Liver (tissue), 9 donors: ENCODE data around the gene ARPC5. TPM values are rescaled to one million over a fixed set of nuclear protein-coding genes. Genes with fewer than 3 reads are reported as not detected.

Experiments
- DNase-seq: peaks from one replicate; pipeline ENCODE4 v3.0.0-alpha.2; 2017; ENCODE audit warnings: low spot score
- H3K27ac ChIP-seq, 2 donors: one replicate each; pipeline ENCODE4 v1.7.0; 2013; ENCODE audit warnings: inconsistent platforms in 2 of 2, low read length in 2 of 2, control low read depth in 1 of 2, low read depth in 1 of 2, mild to moderate bottlenecking in 1 of 2
- H3K27me3 ChIP-seq, 4 donors: one replicate each; pipeline versions ENCODE4 v1.6.1 to v1.7.0; 2013; ENCODE audit warnings: low read length in 3 of 4, inconsistent platforms in 1 of 4, mild to moderate bottlenecking in 1 of 4, moderate library complexity in 1 of 4; ENCODE audit not compliant: control insufficient read depth in 4 of 4, insufficient read depth in 4 of 4
- H3K36me3 ChIP-seq, 4 donors: one replicate each; pipeline versions ENCODE4 v1.6.1 to v1.7.0; 2013; ENCODE audit warnings: low read length in 3 of 4, mild to moderate bottlenecking in 3 of 4, low read depth in 1 of 4, moderate library complexity in 1 of 4; ENCODE audit not compliant: control insufficient read depth in 4 of 4, insufficient read depth in 3 of 4
- H3K4me1 ChIP-seq, 4 donors: one replicate each; pipeline versions ENCODE4 v1.6.1 to v1.7.0; 2013; ENCODE audit warnings: low read length in 3 of 4, mild to moderate bottlenecking in 3 of 4, moderate library complexity in 1 of 4; ENCODE audit not compliant: control insufficient read depth in 4 of 4, insufficient read depth in 4 of 4
- H3K4me3 ChIP-seq, 3 donors: one replicate each; pipeline versions ENCODE4 v1.6.1 to v1.7.0; 2013; ENCODE audit warnings: low read length in 3 of 3, control low read depth in 1 of 3, low read depth in 1 of 3, mild to moderate bottlenecking in 1 of 3
- H3K9ac ChIP-seq, 2 donors: one replicate each; pipeline ENCODE4 v1.7.0; 2013; ENCODE audit warnings: low read length in 2 of 2, mild to moderate bottlenecking in 2 of 2, moderate library complexity in 2 of 2, control low read depth in 1 of 2, low read depth in 1 of 2
- H3K9me3 ChIP-seq, 4 donors: one replicate each; pipeline versions ENCODE4 v1.6.1 to v1.7.0; 2013; ENCODE audit warnings: low read length in 3 of 4; ENCODE audit not compliant: control insufficient read depth in 4 of 4
- EGR1 ChIP-seq, 2 donors: IDR thresholded peaks; 2 replicates each; pipeline ENCODE4 v1.6.1; 2016 to 2018; ENCODE audit warnings: antibody characterized with exemption in 2 of 2, low read depth in 2 of 2
- HNF4G ChIP-seq: IDR thresholded peaks from 2 replicates; pipeline ENCODE4 v1.6.1; 2016; ENCODE audit warnings: antibody characterized with exemption
- JUND ChIP-seq, 2 donors: IDR thresholded peaks; 2 replicates each; pipeline ENCODE4 v1.6.1; 2016; ENCODE audit warnings: antibody characterized with exemption in 2 of 2
- NR2F2 ChIP-seq: IDR thresholded peaks from 2 replicates; pipeline ENCODE4 v1.6.1; 2016; ENCODE audit warnings: antibody characterized with exemption
- RAD21 ChIP-seq, 2 donors: IDR thresholded peaks; 2 replicates each; pipeline ENCODE4 v1.6.1; 2016; ENCODE audit warnings: antibody characterized with exemption in 2 of 2, mild to moderate bottlenecking in 2 of 2
- TAF1 ChIP-seq: conservative IDR thresholded peaks from 2 replicates; pipeline ENCODE4 v1.6.1; 2016; ENCODE audit warnings: antibody characterized with exemption, mild to moderate bottlenecking
- WGBS: extraction: QIAGEN DNeasy Blood & Tissue Kit; methylation state at CpG from one replicate; pipeline ENCODE4 v1.1.7; 2013; 5-methylcytosine and 5-hydroxymethylcytosine counted together
- polyA plus RNA-seq, 2 donors: library from polyadenylated mRNA; stranded (reverse) in 1 of 2; unstranded in 1 of 2; fragments of 200-250 nt in 1 of 2; fragments of >200 nt in 1 of 2; fragmentation: Nextera tagmentation in 1 of 2; extraction: Ambion mirVana in 1 of 2; gene quantifications; one replicate each; pipeline versions ENCODE4 v1.2.1 to v1.2.3, GENCODE V29; 2013 to 2015
- total RNA-seq, 2 donors: library from RNA; depleted of rRNA; stranded (reverse); fragments of >200 nt; gene quantifications; one replicate each; pipeline ENCODE4 v1.2.3, GENCODE V29; 2014
- TF ChIP-seq, protein P1 (sequence below): IDR thresholded peaks from 2 replicates; pipeline ENCODE4 v1.6.1; 2016; ENCODE audit warnings: antibody characterized with exemption
- TF ChIP-seq, protein P2 (sequence below): fragments of 150-350 bp; IDR thresholded peaks from 2 replicates; pipeline ENCODE4 v1.5.1; 2017; ENCODE audit warnings: improper control_type of control experiment, low read depth, low read length; ENCODE audit not compliant: missing input control
- TF ChIP-seq, protein P3 (sequence below): IDR thresholded peaks from 2 replicates; pipeline ENCODE4 v1.6.1; 2016; ENCODE audit warnings: antibody characterized with exemption, mild to moderate bottlenecking
- donor health status: healthy.
- donor health status: healthy.
- donor health status: healthy.
- donor health status: healthy.
- donor health status: healthy.

The ARPC5 gene
- total and polyA plus RNA-seq, 4 donors: 34.9 to 67.0 (median 54.3) TPM

DNA sequence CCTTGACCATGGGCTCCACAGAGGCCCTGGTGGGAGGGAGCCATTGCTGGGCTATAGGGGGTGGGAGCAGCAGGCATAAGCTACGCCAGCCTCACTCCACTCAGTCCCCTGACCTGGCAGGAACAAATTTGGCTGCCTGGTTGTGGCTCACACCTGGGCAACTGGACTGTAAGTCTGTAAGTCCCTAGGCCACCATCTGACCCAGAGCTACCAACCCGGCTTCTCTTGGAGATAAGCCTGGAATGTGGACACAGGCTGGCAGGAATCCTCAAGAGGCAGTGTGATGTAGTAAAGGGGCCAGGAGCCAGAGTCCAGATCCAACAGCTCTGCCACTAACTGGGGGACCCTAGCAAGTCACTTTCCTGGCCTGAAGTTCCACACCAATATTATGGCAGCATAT is 56.7 kb downstream of the ARPC5 start:
- peaks cover 0 to 3% (median 0%) of the 10 kb centered on the region in 4 donors for H3K4me1 ChIP-seq
- H3K9ac ChIP-seq: no peak overlapping the region
- H3K9me3 ChIP-seq: no peaks in the 10 kb centered on the region
- no peak overlapping the region for H3K27ac ChIP-seq
- no peak overlapping the region for H3K4me3 ChIP-seq
- TF ChIP-seq EGR1 (IDR thresholded peaks at IDR 0.05; ENCODE audit: low read depth in 2 of 2) (no peak), HNF4G (no peak), RAD21 (IDR thresholded peaks at IDR 0.05) (no peak), TAF1 (no peak), NR2F2 (no peak)
- TF ChIP-seq, protein P1, sequence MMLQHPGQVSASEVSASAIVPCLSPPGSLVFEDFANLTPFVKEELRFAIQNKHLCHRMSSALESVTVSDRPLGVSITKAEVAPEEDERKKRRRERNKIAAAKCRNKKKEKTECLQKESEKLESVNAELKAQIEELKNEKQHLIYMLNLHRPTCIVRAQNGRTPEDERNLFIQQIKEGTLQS: no peak
- no peaks in the 10 kb centered on the region for H3K36me3 ChIP-seq
- DNase-seq: no peak
- H3K27me3 ChIP-seq: no peaks in the 10 kb centered on the region
- 91% methylated on average over 2 of the region's 2 CpGs for WGBS

DNA sequence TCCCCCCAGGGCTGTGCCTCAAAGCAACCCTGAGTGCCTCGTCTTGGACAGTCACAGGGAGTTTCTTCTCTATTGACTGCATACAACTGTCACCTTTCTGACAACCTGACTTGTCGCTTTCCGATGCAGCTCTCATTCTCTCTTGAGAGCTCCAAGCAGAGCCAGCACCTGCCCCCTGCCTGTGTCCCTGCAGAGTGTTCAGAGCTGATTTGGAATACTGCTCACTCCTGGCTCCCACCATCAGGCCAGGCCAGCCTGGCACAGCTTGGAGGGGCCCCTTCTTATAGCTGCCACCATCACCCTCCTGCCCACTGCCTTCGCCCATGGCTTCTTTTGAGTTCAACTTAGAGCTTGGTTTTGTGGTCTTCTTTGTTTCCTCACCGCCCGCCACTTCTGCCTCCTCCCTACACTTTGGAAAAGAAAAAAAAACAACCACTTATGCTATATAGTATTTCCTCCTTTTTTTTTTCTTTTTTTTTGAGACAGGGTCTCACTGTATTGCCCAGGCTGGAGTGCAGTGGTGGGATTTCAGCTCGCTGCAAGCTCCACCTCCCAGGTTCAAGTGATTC is 57.6 kb downstream of the ARPC5 start:
- 93% methylated on average over 7 of the region's 7 CpGs for WGBS
- Histone ChIP-seq H3K9ac (no peak overlapping the region), H3K4me1 (peaks cover 0 to 3% (median 0%) of the 10 kb centered on the region in 4 donors), H3K4me3 (no peak overlapping the region), H3K27me3 (no peaks in the 10 kb centered on the region), H3K27ac (no peak overlapping the region), H3K36me3 (no peaks in the 10 kb centered on the region), H3K9me3 (no peaks in the 10 kb centered on the region)
- no peak for DNase-seq
- TF ChIP-seq TAF1 (no peak), JUND (IDR thresholded peaks at IDR 0.05) (no peak)
- TF ChIP-seq, protein P2, sequence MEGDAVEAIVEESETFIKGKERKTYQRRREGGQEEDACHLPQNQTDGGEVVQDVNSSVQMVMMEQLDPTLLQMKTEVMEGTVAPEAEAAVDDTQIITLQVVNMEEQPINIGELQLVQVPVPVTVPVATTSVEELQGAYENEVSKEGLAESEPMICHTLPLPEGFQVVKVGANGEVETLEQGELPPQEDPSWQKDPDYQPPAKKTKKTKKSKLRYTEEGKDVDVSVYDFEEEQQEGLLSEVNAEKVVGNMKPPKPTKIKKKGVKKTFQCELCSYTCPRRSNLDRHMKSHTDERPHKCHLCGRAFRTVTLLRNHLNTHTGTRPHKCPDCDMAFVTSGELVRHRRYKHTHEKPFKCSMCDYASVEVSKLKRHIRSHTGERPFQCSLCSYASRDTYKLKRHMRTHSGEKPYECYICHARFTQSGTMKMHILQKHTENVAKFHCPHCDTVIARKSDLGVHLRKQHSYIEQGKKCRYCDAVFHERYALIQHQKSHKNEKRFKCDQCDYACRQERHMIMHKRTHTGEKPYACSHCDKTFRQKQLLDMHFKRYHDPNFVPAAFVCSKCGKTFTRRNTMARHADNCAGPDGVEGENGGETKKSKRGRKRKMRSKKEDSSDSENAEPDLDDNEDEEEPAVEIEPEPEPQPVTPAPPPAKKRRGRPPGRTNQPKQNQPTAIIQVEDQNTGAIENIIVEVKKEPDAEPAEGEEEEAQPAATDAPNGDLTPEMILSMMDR: no peak

DNA sequence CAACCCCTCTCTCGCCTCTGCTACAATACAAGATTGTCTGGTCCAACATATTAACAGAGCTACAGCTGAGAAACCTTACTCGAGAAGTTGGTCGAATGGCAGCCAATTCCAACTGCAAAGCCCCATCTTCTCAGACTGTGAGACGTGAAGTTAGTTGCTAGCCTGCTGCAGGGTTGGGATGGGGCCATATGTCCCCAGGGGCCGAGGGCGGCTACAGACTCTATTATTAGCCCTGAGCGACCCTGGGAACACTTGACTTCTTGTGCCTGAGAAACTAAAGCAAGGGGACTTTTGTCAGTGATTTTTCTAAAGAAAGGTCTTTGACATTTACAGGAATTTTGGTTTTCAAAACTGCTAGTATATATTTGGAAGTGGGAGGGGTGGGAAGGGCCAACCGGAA is 59.0 kb downstream of the ARPC5 start:
- H3K27ac ChIP-seq: no peak overlapping the region

DNA sequence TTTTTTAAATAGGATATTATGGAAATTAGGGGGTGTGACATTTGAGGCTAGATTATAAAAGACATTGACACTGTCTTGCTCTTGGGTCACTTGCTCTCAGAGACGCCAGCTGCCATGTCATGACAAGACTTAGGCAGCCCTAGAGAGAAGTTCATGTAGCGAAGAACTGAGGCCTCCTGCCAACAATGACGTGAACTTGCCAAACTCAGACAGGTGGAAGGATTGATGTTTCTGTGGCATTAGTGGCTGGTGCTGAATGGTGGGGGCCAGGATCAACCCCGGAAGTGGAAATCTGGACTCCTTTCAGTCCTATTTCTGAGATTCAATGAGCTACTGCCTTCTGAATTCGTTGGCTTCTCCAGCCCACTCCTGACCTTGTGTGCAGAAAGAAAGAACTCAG is 60.0 kb downstream of the ARPC5 start:
- no peak overlapping the region for H3K4me3 ChIP-seq
- H3K9me3 ChIP-seq: no peaks in the 10 kb centered on the region
- no peak overlapping the region for H3K27ac ChIP-seq
- TF ChIP-seq, protein P1: no peak
- TF ChIP-seq JUND (IDR thresholded peaks at IDR 0.05): no peak
- TF ChIP-seq, protein P3, sequence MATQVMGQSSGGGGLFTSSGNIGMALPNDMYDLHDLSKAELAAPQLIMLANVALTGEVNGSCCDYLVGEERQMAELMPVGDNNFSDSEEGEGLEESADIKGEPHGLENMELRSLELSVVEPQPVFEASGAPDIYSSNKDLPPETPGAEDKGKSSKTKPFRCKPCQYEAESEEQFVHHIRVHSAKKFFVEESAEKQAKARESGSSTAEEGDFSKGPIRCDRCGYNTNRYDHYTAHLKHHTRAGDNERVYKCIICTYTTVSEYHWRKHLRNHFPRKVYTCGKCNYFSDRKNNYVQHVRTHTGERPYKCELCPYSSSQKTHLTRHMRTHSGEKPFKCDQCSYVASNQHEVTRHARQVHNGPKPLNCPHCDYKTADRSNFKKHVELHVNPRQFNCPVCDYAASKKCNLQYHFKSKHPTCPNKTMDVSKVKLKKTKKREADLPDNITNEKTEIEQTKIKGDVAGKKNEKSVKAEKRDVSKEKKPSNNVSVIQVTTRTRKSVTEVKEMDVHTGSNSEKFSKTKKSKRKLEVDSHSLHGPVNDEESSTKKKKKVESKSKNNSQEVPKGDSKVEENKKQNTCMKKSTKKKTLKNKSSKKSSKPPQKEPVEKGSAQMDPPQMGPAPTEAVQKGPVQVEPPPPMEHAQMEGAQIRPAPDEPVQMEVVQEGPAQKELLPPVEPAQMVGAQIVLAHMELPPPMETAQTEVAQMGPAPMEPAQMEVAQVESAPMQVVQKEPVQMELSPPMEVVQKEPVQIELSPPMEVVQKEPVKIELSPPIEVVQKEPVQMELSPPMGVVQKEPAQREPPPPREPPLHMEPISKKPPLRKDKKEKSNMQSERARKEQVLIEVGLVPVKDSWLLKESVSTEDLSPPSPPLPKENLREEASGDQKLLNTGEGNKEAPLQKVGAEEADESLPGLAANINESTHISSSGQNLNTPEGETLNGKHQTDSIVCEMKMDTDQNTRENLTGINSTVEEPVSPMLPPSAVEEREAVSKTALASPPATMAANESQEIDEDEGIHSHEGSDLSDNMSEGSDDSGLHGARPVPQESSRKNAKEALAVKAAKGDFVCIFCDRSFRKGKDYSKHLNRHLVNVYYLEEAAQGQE: no peak
- H3K36me3 ChIP-seq: no peaks in the 10 kb centered on the region
- H3K27me3 ChIP-seq: no peaks in the 10 kb centered on the region
- 90% methylated on average over 5 of the region's 5 CpGs for WGBS
- no peak overlapping the region for H3K9ac ChIP-seq
- peaks cover 0 to 3% (median 0%) of the 10 kb centered on the region in 4 donors for H3K4me1 ChIP-seq
- DNase-seq: no peak

More for the DNA sequence above, 59.0 kb downstream of the ARPC5 start:
- no peak overlapping the region for H3K4me3 ChIP-seq
- H3K27me3 ChIP-seq: no peaks in the 10 kb centered on the region
- DNase-seq: no peak
- TF ChIP-seq TAF1: no peak
- peaks cover 0 to 3% (median 0%) of the 10 kb centered on the region in 4 donors for H3K4me1 ChIP-seq
- no peaks in the 10 kb centered on the region for H3K36me3 ChIP-seq
- 84% methylated on average over 8 of the region's 8 CpGs for WGBS
- no peaks in the 10 kb centered on the region for H3K9me3 ChIP-seq
- no peak overlapping the region for H3K9ac ChIP-seq
